Measurements from ENCODE around the gene RRAD.

RRAD gene

DNA sequence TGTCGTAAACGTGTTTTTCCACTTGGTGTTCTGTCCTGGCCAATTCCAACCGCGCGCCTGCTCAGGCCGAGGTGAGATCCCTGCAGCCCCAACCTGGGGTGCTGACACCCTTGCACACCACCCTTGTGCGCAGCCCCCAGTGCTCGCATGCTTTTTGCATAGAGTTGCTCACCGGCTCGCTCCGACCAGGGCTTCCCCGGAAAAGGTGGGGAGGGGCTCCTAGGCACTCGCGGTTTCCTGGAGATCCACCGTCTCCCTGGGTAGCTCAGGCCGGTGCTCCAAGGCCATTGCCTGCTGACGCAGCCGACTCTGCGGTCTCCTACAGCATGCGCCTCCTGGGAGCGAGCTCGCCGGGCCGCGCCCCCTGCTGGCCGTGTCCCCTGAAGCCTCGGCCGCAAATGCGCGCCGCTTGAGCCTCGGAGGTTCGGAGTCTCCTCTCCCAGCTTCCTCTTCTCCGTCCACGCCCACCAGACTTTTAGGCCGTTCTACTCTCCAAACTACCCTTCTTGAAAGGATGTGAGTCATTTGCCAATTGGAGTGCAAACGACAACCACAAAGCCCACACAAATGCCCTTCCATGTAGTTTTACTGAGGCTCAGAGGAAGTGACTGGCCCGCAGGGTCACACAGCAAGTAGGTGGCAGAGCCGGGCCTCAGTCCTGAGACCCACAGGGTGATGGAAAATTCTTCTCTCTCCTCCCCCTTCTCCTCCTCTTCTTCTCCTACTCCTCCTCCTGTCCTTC is 52.2 kb downstream of the RRAD start:
- ATAC-seq (ENCODE audit: insufficient read depth, low read depth) = peak; percentile 82
- no peaks in the 10 kb centered on the region for H4K20me1 ChIP-seq (ENCODE audit: insufficient read depth, low read length)
- DNase-seq = peak; percentile 96
- H3K27me3 ChIP-seq (ENCODE audit: insufficient read depth, low read length, poor library complexity) = no peaks in the 10 kb centered on the region
- H3K4me1 ChIP-seq (ENCODE audit: insufficient read depth, low read length) = peaks cover 45% of the 10 kb centered on the region
- peak overlapping the region; percentile 63 for H2AFZ ChIP-seq (ENCODE audit: low read depth, low read length)
- H3K4me2 ChIP-seq (ENCODE audit: insufficient read depth, low read length) = peak overlapping the region; percentile 70
- no peaks in the 10 kb centered on the region for H3K36me3 ChIP-seq (ENCODE audit: insufficient read depth, low read length)
- peak overlapping the region in 1 of 2 experiments; percentile 53; a peak in 3 of 4 replicates for H3K4me3 ChIP-seq (ENCODE audit: low read depth in 1 of 2, low read length in 2 of 2)
- TF ChIP-seq, protein P1, sequence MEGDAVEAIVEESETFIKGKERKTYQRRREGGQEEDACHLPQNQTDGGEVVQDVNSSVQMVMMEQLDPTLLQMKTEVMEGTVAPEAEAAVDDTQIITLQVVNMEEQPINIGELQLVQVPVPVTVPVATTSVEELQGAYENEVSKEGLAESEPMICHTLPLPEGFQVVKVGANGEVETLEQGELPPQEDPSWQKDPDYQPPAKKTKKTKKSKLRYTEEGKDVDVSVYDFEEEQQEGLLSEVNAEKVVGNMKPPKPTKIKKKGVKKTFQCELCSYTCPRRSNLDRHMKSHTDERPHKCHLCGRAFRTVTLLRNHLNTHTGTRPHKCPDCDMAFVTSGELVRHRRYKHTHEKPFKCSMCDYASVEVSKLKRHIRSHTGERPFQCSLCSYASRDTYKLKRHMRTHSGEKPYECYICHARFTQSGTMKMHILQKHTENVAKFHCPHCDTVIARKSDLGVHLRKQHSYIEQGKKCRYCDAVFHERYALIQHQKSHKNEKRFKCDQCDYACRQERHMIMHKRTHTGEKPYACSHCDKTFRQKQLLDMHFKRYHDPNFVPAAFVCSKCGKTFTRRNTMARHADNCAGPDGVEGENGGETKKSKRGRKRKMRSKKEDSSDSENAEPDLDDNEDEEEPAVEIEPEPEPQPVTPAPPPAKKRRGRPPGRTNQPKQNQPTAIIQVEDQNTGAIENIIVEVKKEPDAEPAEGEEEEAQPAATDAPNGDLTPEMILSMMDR (IDR thresholded peaks at IDR 0.05; ENCODE audit: borderline replicate concordance, extremely low read depth, low read length, poor library complexity, severe bottlenecking) = peak; percentile 95
- TF ChIP-seq EZH2 (IDR thresholded peaks at IDR 0.05; ENCODE audit: borderline replicate concordance, low read depth, low read length, severe bottlenecking) = no peak
- no peaks in the 10 kb centered on the region for H3K9me3 ChIP-seq (ENCODE audit: insufficient read depth, low read length, severe bottlenecking)
- peak overlapping the region; percentile 69 for H3K27ac ChIP-seq (ENCODE audit: low read length)
- H3K9ac ChIP-seq (ENCODE audit: low read depth, low read length) = peak overlapping the region; percentile 51
- H3K79me2 ChIP-seq (ENCODE audit: insufficient read depth, low read length) = no peaks in the 10 kb centered on the region

DNA sequence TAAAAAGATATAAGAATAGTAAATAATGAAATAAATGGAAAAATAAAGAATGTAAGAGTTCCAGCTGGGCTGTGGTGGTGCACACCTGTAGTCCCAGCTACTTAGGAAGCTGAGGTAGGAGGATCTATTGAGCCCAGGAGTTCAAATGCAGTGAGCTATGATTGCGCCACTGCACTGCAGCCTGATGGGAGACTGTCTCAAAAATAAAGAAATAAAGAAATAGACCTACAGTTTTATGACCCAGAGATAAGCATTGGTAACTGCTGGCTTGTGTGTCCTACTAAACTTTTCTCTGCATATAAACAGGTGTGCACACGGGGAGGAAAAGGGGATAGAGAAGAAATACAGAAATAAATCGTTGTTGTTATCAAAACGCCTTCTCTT is 52.8 kb downstream of the RRAD start:
- DNase-seq = no peak
- H3K4me1 ChIP-seq (ENCODE audit: insufficient read depth, low read length) = peaks cover 40% of the 10 kb centered on the region
- no peak for TF ChIP-seq EZH2 (IDR thresholded peaks at IDR 0.05; ENCODE audit: borderline replicate concordance, low read depth, low read length, severe bottlenecking)
- TF ChIP-seq, protein P1 (IDR thresholded peaks at IDR 0.05; ENCODE audit: borderline replicate concordance, extremely low read depth, low read length, poor library complexity, severe bottlenecking) = no peak

DNA sequence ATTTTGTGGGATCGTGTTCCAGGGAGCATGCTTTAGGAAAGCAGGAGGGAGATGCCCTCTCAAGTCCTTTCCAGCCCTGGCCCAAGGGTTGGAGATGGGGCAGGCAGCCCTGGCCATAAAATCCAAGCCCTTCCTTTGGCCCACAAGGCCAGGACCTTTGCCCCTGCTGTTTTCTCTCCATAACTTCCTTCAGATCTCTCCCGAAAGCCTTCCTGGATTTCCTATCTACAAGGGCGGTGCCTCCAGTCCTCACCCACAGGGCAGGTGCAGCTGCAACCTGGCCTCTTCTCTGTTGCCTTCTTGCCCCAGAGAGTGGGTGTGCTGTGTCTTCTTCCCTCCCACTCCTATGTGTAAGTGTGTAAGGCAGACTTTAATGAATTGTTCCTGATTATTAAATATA is 53.5 kb downstream of the RRAD start:
- no peak overlapping the region for H3K4me3 ChIP-seq (ENCODE audit: low read depth in 1 of 2, low read length in 2 of 2)
- peaks cover 33% of the 10 kb centered on the region for H3K4me1 ChIP-seq (ENCODE audit: insufficient read depth, low read length)
- no peaks in the 10 kb centered on the region for H3K79me2 ChIP-seq (ENCODE audit: insufficient read depth, low read length)
- H4K20me1 ChIP-seq (ENCODE audit: insufficient read depth, low read length) = no peaks in the 10 kb centered on the region
- no peak for ATAC-seq (ENCODE audit: insufficient read depth, low read depth)
- no peaks in the 10 kb centered on the region for H3K27me3 ChIP-seq (ENCODE audit: insufficient read depth, low read length, poor library complexity)
- H2AFZ ChIP-seq (ENCODE audit: low read depth, low read length) = no peak overlapping the region
- TF ChIP-seq EZH2 (IDR thresholded peaks at IDR 0.05; ENCODE audit: borderline replicate concordance, low read depth, low read length, severe bottlenecking) = no peak
- TF ChIP-seq, protein P1 (IDR thresholded peaks at IDR 0.05; ENCODE audit: borderline replicate concordance, extremely low read depth, low read length, poor library complexity, severe bottlenecking) = no peak
- H3K27ac ChIP-seq (ENCODE audit: low read length) = no peak overlapping the region
- H3K36me3 ChIP-seq (ENCODE audit: insufficient read depth, low read length) = no peaks in the 10 kb centered on the region
- H3K9ac ChIP-seq (ENCODE audit: low read depth, low read length) = no peak overlapping the region
- DNase-seq = no peak
- peak overlapping the region; percentile 70; the same call in 1 of the 2 replicates for H3K4me2 ChIP-seq (ENCODE audit: insufficient read depth, low read length)
- H3K9me3 ChIP-seq (ENCODE audit: insufficient read depth, low read length, severe bottlenecking) = no peaks in the 10 kb centered on the region

More for the DNA sequence above, 52.8 kb downstream of the RRAD start:
- no peaks in the 10 kb centered on the region for H3K9me3 ChIP-seq (ENCODE audit: insufficient read depth, low read length, severe bottlenecking)
- peak overlapping the region; percentile 51 for H3K9ac ChIP-seq (ENCODE audit: low read depth, low read length)
- H3K27ac ChIP-seq (ENCODE audit: low read length) = peak overlapping the region; percentile 69
- peak overlapping the region in 1 of 2 experiments; percentile 53; a peak in 3 of 4 replicates for H3K4me3 ChIP-seq (ENCODE audit: low read depth in 1 of 2, low read length in 2 of 2)
- ATAC-seq (ENCODE audit: insufficient read depth, low read depth) = no peak
- no peaks in the 10 kb centered on the region for H3K36me3 ChIP-seq (ENCODE audit: insufficient read depth, low read length)
- H4K20me1 ChIP-seq (ENCODE audit: insufficient read depth, low read length) = no peaks in the 10 kb centered on the region
- H3K27me3 ChIP-seq (ENCODE audit: insufficient read depth, low read length, poor library complexity) = no peaks in the 10 kb centered on the region
- peak overlapping the region; percentile 63 for H2AFZ ChIP-seq (ENCODE audit: low read depth, low read length)
- H3K79me2 ChIP-seq (ENCODE audit: insufficient read depth, low read length) = no peaks in the 10 kb centered on the region
- peak overlapping the region; percentile 70 for H3K4me2 ChIP-seq (ENCODE audit: insufficient read depth, low read length)
